ENCODE data around the gene PTPRT. TPM values are rescaled to one million over a fixed set of nuclear protein-coding genes. Genes with fewer than 3 reads are reported as not detected.

PTPRT gene
- total RNA-seq, 2 donors from 2014 or later, result 0.11 to 0.35 TPM

- no peaks in the 10 kb centered on the region for H3K4me1 ChIP-seq
- TF ChIP-seq, protein P1, sequence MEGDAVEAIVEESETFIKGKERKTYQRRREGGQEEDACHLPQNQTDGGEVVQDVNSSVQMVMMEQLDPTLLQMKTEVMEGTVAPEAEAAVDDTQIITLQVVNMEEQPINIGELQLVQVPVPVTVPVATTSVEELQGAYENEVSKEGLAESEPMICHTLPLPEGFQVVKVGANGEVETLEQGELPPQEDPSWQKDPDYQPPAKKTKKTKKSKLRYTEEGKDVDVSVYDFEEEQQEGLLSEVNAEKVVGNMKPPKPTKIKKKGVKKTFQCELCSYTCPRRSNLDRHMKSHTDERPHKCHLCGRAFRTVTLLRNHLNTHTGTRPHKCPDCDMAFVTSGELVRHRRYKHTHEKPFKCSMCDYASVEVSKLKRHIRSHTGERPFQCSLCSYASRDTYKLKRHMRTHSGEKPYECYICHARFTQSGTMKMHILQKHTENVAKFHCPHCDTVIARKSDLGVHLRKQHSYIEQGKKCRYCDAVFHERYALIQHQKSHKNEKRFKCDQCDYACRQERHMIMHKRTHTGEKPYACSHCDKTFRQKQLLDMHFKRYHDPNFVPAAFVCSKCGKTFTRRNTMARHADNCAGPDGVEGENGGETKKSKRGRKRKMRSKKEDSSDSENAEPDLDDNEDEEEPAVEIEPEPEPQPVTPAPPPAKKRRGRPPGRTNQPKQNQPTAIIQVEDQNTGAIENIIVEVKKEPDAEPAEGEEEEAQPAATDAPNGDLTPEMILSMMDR (IDR thresholded peaks at IDR 0.05), result no peak
- H3K27ac ChIP-seq, result no peak overlapping the region
Measured at GRCh38 chr20:43068482-43068881, 121.2 kb downstream of the PTPRT start.

GRCh38 chr20:43066125-43066524 is 123.6 kb downstream of the PTPRT start:
- no peaks in the 10 kb centered on the region for H3K4me1 ChIP-seq
- H3K9me3 ChIP-seq, result no peaks in the 10 kb centered on the region
- H3K36me3 ChIP-seq, result no peaks in the 10 kb centered on the region

More at GRCh38 chr20:43068482-43068881, 121.2 kb downstream of the PTPRT start:
- Histone ChIP-seq H3K4me3 (no peak overlapping the region), H3K27me3 (no peaks in the 10 kb centered on the region), H3K9me3 (no peaks in the 10 kb centered on the region), H3K36me3 (no peaks in the 10 kb centered on the region)
- no peak for DNase-seq (ENCODE audit: low spot score)

GRCh38 chr20:43065299-43065698 is 124.4 kb downstream of the PTPRT start:
- DNase-seq (ENCODE audit: low spot score), result no peak
- Histone ChIP-seq H3K27me3 (no peaks in the 10 kb centered on the region), H3K4me1 (no peaks in the 10 kb centered on the region), H3K9me3 (no peaks in the 10 kb centered on the region), H3K4me3 (no peak overlapping the region), H3K27ac (no peak overlapping the region), H3K36me3 (no peaks in the 10 kb centered on the region)
- TF ChIP-seq, protein P1 (IDR thresholded peaks at IDR 0.05), result no peak

More at GRCh38 chr20:43066125-43066524, 123.6 kb downstream of the PTPRT start:
- Histone ChIP-seq H3K27ac (no peak overlapping the region), H3K4me3 (no peak overlapping the region), H3K27me3 (no peaks in the 10 kb centered on the region)
- no peak for DNase-seq (ENCODE audit: low spot score)
- TF ChIP-seq, protein P1 (IDR thresholded peaks at IDR 0.05), result no peak

DNA sequence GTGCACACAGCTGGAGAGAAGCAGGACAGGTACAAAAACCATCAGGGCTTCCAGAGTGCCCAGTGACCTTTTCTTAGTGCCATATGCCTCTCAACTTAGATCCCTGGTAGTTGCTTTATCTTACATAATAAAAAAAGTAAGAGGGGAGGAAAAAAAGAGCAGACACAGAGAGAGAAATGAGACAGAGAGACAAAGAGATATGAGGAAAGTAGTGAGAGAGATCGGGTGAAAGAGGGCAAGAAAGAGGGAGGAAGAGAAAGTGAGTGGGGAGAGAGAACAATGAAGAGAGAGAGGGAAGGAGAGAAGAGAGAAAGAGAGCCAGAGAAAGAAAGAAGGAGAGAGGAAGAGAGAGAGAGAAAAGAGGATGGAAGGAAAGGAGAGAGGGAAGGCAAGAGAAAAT is 131.6 kb downstream of the PTPRT start:
- Histone ChIP-seq H3K36me3 (no peaks in the 10 kb centered on the region), H3K9me3 (no peaks in the 10 kb centered on the region), H3K27ac (no peak overlapping the region), H3K4me3 (no peak overlapping the region), H3K4me1 (no peaks in the 10 kb centered on the region), H3K27me3 (no peaks in the 10 kb centered on the region)
- no peak for DNase-seq (ENCODE audit: low spot score)
- TF ChIP-seq, protein P1 (IDR thresholded peaks at IDR 0.05), result no peak

DNA sequence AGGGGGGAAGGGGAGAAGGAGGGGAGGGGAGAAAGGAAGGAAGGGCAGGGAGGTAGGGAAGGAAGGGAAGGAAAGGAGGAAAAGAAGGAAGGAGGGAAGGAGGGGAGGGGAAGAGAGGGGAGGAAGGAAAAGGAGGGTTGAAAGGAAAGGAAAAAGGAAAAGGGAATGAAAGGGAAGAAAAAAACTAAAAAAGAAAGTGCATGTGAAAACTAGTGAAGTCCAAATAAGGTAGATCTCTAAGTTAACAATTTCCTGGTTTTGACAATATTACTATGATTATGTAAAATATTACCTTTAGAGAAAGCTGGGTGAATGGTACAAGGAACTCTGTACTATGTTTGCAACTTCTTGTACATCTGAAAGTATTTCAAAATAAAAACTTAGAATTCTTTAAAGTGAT is 132.4 kb downstream of the PTPRT start:
- Histone ChIP-seq H3K27me3 (no peaks in the 10 kb centered on the region), H3K9me3 (no peaks in the 10 kb centered on the region), H3K4me3 (no peak overlapping the region), H3K4me1 (no peaks in the 10 kb centered on the region), H3K36me3 (no peaks in the 10 kb centered on the region), H3K27ac (no peak overlapping the region)
- no peak for DNase-seq (ENCODE audit: low spot score)
- TF ChIP-seq, protein P1 (IDR thresholded peaks at IDR 0.05), result no peak

- DNase-seq (ENCODE audit: low spot score), result no peak
- no peaks in the 10 kb centered on the region for H3K36me3 ChIP-seq
- H3K27ac ChIP-seq, result no peak overlapping the region
- no peaks in the 10 kb centered on the region for H3K4me1 ChIP-seq
- no peaks in the 10 kb centered on the region for H3K9me3 ChIP-seq
- no peak overlapping the region for H3K4me3 ChIP-seq
- no peaks in the 10 kb centered on the region for H3K27me3 ChIP-seq
- TF ChIP-seq, protein P1 (IDR thresholded peaks at IDR 0.05), result no peak
Measured at GRCh38 chr20:43055181-43055884, 134.4 kb downstream of the PTPRT start.
